Kidney (tissue), 14 donors: ENCODE data around the gene DPH6. TPM values are rescaled to one million over a fixed set of nuclear protein-coding genes. Genes with fewer than 3 reads are reported as not detected.
"Not testable (repeated sequence)": the region's sequence is repeated elsewhere in the genome, so short reads cannot be mapped to it uniquely, and the experiment has no call there.

ENCODE experiments used
- DNase-seq, 5 donors: peaks; one replicate each; pipeline ENCODE4 v3.0.0-alpha.2; 2013 to 2020
- FAIRE-seq: peaks from 2 replicates; lab custom pipeline; 2012; peaks lifted over from hg19 to GRCh38; lab: Jason Lieb, UNC
- H3K27ac ChIP-seq, 2 donors: one replicate each; pipeline ENCODE4 v1.7.0; 2013; ENCODE audit warnings: low read depth in 2 of 2, low read length in 2 of 2, inconsistent platforms in 1 of 2
- H3K27me3 ChIP-seq: one replicate; pipeline ENCODE4 v1.7.1; 2013; ENCODE audit warnings: low read length, inconsistent platforms; ENCODE audit not compliant: control insufficient read depth, insufficient read depth
- H3K36me3 ChIP-seq, 3 donors: one replicate each; pipeline versions ENCODE4 v1.7.0 to v1.7.1; 2013; ENCODE audit warnings: low read length in 3 of 3, control low read depth in 1 of 3, inconsistent platforms in 1 of 3; ENCODE audit not compliant: insufficient read depth in 3 of 3, control insufficient read depth in 2 of 3
- H3K4me1 ChIP-seq, 3 donors: one replicate each; pipeline versions ENCODE4 v1.7.0 to v1.7.1; 2013; ENCODE audit warnings: low read length in 3 of 3, inconsistent platforms in 1 of 3, low read depth in 1 of 3; ENCODE audit not compliant: control insufficient read depth in 2 of 3, insufficient read depth in 2 of 3
- H3K4me3 ChIP-seq, 3 donors: one replicate each; pipeline versions ENCODE4 v1.7.0 to v1.8.1; 2013; ENCODE audit warnings: low read length in 3 of 3, control low read depth in 1 of 3, inconsistent platforms in 1 of 3
- H3K9ac ChIP-seq, 3 donors: one replicate each; pipeline versions ENCODE4 v1.7.0 to v1.7.1; 2013; ENCODE audit warnings: low read length in 3 of 3, control low read depth in 1 of 3, inconsistent platforms in 1 of 3
- H3K9me3 ChIP-seq, 3 donors: one replicate each; pipeline versions ENCODE4 v1.7.0 to v1.7.1; 2013; ENCODE audit warnings: low read length in 3 of 3, control low read depth in 1 of 3, inconsistent platforms in 1 of 3; ENCODE audit not compliant: control insufficient read depth in 2 of 3, insufficient read depth in 1 of 3
- CTCF ChIP-seq: IDR thresholded peaks from 3 replicates; pipeline ENCODE4 v1.5.1; 2012; ENCODE audit warnings: mild to moderate bottlenecking, moderate library complexity, borderline replicate concordance; ENCODE audit not compliant: insufficient read depth; ENCODE audit errors: extremely low read depth
- intact Hi-C: fragments of 100-400 bp; cut with DNase I; formaldehyde crosslinking; loops from one replicate; pipeline ENCODE4 v1.11.1; 2022
- polyA plus RNA-seq: library from polyadenylated mRNA; stranded (reverse); fragments of 350-450 nt; fragmentation: Illumina TruSeq; extraction: RNeasy Lipid Tissue Mini Kit (QIAGEN cat#74804); gene quantifications from one replicate; pipeline ENCODE4 v1.2.3, GENCODE V29; 2014; ENCODE audit warnings: low read depth, low replicate concordance; ENCODE audit not compliant: insufficient read depth
- total RNA-seq: library from RNA; stranded (reverse); fragmentation: NEBNext Ultra II Directional; extraction: Animal tissue kit (Norgen Biotek cat#: 25700); gene quantifications from one replicate; pipeline ENCODE4 v1.2.1, GENCODE V29; 2021
- donor health status: control.
- donor health status: control.
- donor health status: control.
- donor health status: control.
- donor health status: control.
- donor health status: DM: yes; HTN: yes; CAD: no.
- donor health status: Normal renal cell carcinoma (clear cell type).

The DPH6 gene
- total and polyA plus RNA-seq, 2 donors from 2014 or later, result 10.1 to 29.8 TPM

DNA sequence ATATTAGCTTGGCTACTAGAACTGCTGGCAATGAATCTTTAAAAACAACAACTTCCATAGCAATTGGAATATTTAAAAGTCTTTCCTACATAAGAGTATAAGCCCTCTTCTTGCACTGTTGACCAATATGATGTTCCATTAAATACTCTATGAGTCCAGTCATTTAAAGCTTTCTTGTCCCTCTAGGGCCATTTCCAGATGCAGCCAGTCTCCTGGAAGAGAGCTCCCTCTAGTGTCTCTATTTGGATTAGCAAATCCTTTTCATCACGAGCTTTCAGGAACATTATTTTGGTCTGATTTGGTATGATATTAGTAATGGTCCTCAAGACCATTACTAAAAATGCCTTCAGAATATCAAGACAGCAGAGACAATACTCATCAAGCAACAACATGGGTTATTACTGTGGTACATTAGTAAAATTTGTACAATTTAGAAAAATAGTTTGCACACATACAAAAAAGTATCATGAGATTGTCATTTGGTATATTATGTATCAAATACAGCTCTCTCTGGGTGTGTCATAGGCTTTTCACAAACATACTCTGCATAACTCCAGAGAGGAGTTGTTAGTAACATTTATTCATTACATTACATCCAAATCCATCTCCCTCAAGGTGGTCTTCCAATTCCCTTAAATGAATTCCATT is 101.3 kb downstream of the DPH6 start:
- no peaks in the 10 kb centered on the region for H3K4me1 ChIP-seq
- H3K36me3 ChIP-seq, result no peaks in the 10 kb centered on the region
- FAIRE-seq (peak; percentile 45), DNase-seq (peak in 2 of 5 donors; percentile 43 to 59)
- no peaks in the 10 kb centered on the region for H3K9me3 ChIP-seq
- no peak overlapping the region for H3K4me3 ChIP-seq
- no peak overlapping the region for H3K9ac ChIP-seq
- no peaks in the 10 kb centered on the region for H3K27me3 ChIP-seq
- H3K27ac ChIP-seq, result no peak overlapping the region
- TF ChIP-seq CTCF, result peak; percentile 74
- intact Hi-C loops, result loop anchor here (10.0 kb wide), 1 partner anchor 150 kb away; no protein-coding TSS in a partner anchor

GRCh38 chr15:35443376-35443775 is 102.6 kb downstream of the DPH6 start:
- Histone ChIP-seq H3K27me3 (no peaks in the 10 kb centered on the region), H3K36me3 (no peaks in the 10 kb centered on the region), H3K4me1 (no peaks in the 10 kb centered on the region), H3K9ac (no peak overlapping the region), H3K4me3 (no peak overlapping the region), H3K9me3 (no peaks in the 10 kb centered on the region), H3K27ac (no peak overlapping the region)
- DNase-seq (peak in 2 of 5 donors; percentile 12 to 24), FAIRE-seq (no peak)
- intact Hi-C loops, result loop anchor here (10.0 kb wide), 1 partner anchor 149 kb away; no protein-coding TSS in a partner anchor
- TF ChIP-seq CTCF, result no peak

DNA sequence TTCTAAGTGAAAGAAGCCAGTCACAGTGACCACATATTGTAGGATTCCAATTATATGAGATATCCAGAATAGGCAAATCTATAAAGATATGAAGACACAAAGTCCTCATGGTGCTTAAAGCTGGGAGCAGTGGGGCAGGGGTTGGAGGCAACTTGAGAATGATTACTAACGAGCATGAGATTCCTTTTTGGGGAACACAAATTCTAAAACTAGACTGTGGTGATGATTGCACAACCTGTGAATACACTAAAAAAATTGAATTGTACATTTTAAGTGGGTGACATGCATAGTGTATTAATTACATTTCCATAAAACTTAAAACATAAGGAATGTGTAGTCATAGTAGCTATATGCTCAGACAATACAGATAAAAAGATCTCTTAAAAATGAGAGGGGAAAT is 103.2 kb downstream of the DPH6 start:
- intact Hi-C loops, result loop anchor here (10.0 kb wide), 1 partner anchor 148 kb away; no protein-coding TSS in a partner anchor
- Histone ChIP-seq H3K9ac (no peak overlapping the region), H3K4me3 (no peak overlapping the region), H3K4me1 (no peaks in the 10 kb centered on the region), H3K36me3 (no peaks in the 10 kb centered on the region), H3K27me3 (no peaks in the 10 kb centered on the region), H3K27ac (no peak overlapping the region), H3K9me3 (no peaks in the 10 kb centered on the region)
- FAIRE-seq, result no peak
- TF ChIP-seq CTCF, result no peak
- no peak for DNase-seq

DNA sequence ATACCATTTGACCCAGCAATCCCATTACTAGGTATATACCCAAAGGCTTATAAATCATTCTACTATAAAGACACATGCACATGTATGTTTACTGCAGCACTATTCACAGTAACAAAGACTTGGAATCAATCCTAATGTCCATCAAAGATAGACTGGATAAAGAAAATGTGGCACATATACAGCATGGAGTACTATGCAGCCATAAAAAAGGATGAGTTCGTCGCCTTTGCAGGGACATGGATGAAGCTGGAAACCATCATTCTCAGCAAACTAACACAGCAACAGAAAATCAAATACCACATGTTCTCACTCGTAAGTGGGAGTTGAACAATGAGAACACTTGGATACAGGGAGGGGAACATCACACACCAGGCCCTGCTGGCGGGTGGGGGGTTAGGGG is 104.7 kb downstream of the DPH6 start:
- intact Hi-C loops, result loop anchor here (10.0 kb wide), 1 partner anchor 146 kb away; no protein-coding TSS in a partner anchor
- H3K4me1 ChIP-seq, H3K9me3 ChIP-seq: not testable (repeated sequence)

More for the DNA sequence above, 104.7 kb downstream of the DPH6 start:
- not testable (repeated sequence) for FAIRE-seq, DNase-seq, H3K9ac ChIP-seq, H3K36me3 ChIP-seq, H3K27ac ChIP-seq, H3K4me3 ChIP-seq, H3K27me3 ChIP-seq
